Transverse colon (tissue), 4 donors: ENCODE results near the gene KIAA0232. TPM values are rescaled to one million over a fixed set of nuclear protein-coding genes. Genes with fewer than 3 reads are reported as not detected.

ENCODE experiments used
- DNase-seq: peaks from one replicate; pipeline ENCODE4 v3.0.0-alpha.2; 2019
- H3K27ac ChIP-seq, 4 donors: fragments of 200-600 bp; sonication (generic); 2 replicates each; pipeline ENCODE4 v1.5.1; 2016 to 2018; ENCODE audit warnings: inconsistent platforms in 4 of 4
- H3K27me3 ChIP-seq: fragments of 200-600 bp; sonication (generic); 2 replicates; pipeline ENCODE4 v1.5.1; 2017; ENCODE audit warnings: inconsistent platforms
- H3K36me3 ChIP-seq, 4 donors: fragments of 200-600 bp; sonication (generic); 2 replicates each; pipeline ENCODE4 v1.5.1; 2017 to 2019; ENCODE audit warnings: inconsistent platforms in 4 of 4
- H3K4me1 ChIP-seq, 4 donors: fragments of 200-600 bp; sonication (generic); 2 replicates each; pipeline ENCODE4 v1.5.1; 2017 to 2020; ENCODE audit warnings: inconsistent platforms in 4 of 4
- H3K4me3 ChIP-seq, 4 donors: fragments of 200-600 bp; sonication (generic); 1 replicate in 1 of 4; 2 replicates in 3 of 4; pipeline versions ENCODE4 v1.5.1 to v1.6.1; 2017 to 2019; ENCODE audit warnings: inconsistent platforms in 4 of 4
- H3K9me3 ChIP-seq, 2 donors: fragments of 200-600 bp; sonication (generic); 2 replicates each; pipeline ENCODE4 v1.5.1; 2017 to 2019; ENCODE audit warnings: inconsistent platforms in 2 of 2
- CTCF ChIP-seq, 5 experiments: fragments of 200-600 bp in 3 of 5; fragments of 450-650 bp in 2 of 5; sonication (generic) in 3 of 5; IDR thresholded peaks; 1 replicate in 2 of 5; 2 replicates in 3 of 5; pipeline ENCODE4 v1.5.1; 2016 to 2017; ENCODE audit warnings: antibody characterized with exemption in 5 of 5, inconsistent platforms in 3 of 5, mild to moderate bottlenecking in 2 of 5, moderate library complexity in 1 of 5
- EP300 ChIP-seq: sonication (generic); formaldehyde crosslinking; IDR thresholded peaks from one replicate; pipeline ENCODE4 v1.6.1; 2017; ENCODE audit warnings: antibody characterized with exemption, low read depth
- POLR2A ChIP-seq: fragments of 450-650 bp; IDR thresholded peaks from one replicate; pipeline ENCODE4 v1.6.1; 2016; ENCODE audit warnings: antibody characterized with exemption, mild to moderate bottlenecking, moderate library complexity
- POLR2AphosphoS5 ChIP-seq, 3 donors: sonication (generic); formaldehyde crosslinking; IDR thresholded peaks; one replicate each; pipeline ENCODE4 v1.6.1; 2016; ENCODE audit warnings: antibody characterized with exemption in 3 of 3
- WGBS, 2 donors: methylation state at CpG; one replicate each; pipeline ENCODE4 v1.1.5; 2018; ENCODE audit warnings: low coverage in 1 of 2; 5-methylcytosine and 5-hydroxymethylcytosine counted together
- in situ Hi-C, 4 donors: fragments of 200-750 bp; cut with MboI; loops; one replicate each; pipeline versions ENCODE4 v1.15.0 to v1.15.1; 2017; ENCODE audit warnings: low sequenced_read_pairs in 3 of 4, low pct_ligation_motif_present in 1 of 4, low pct_unique_long_range_greater_than_20kb in 1 of 4
- intact Hi-C: fragments of 100-400 bp; cut with DNase I; formaldehyde crosslinking; loops from one replicate; pipeline ENCODE4 v1.15.1; 2023; ENCODE audit warnings: low total_unique reads
- total RNA-seq, 4 donors: library from RNA; depleted of rRNA; stranded (reverse); fragments of >200 nt; gene quantifications; one replicate each; pipeline ENCODE4 v1.1.0, GENCODE V29; 2016

The KIAA0232 gene
- total RNA-seq, 4 donors from 2014 or later = 17.9 to 83.4 (median 43.0) TPM

GRCh38 chr4:6778435-6778834, 4.1 kb upstream of the KIAA0232 start:
- H3K4me3 ChIP-seq = no peak overlapping the region
- 80 to 91% methylated on average over 4 to 5 of the region's 5 CpGs for WGBS, 2 donors

GRCh38 chr4:6779667-6780565, 2.6 kb upstream of the KIAA0232 start:
- Histone ChIP-seq H3K4me1 (peaks cover 7 to 35% (median 19%) of the 10 kb centered on the region in 4 donors), H3K27ac (peak overlapping the region in 3 of 4 donors; percentile 9 to 99 (median 38)), H3K36me3 (no peaks in the 10 kb centered on the region), H3K9me3 (no peaks in the 10 kb centered on the region), H3K4me3 (no peak overlapping the region), H3K27me3 (no peaks in the 10 kb centered on the region)
- in situ Hi-C loops = no loop called here
- 45 to 65% methylated on average over 3 to 17 of the region's 17 CpGs for WGBS, 2 donors
- intact Hi-C loops = loop anchor here (5.0 kb wide), 1 partner anchor 58 kb away; no protein-coding TSS in a partner anchor
- DNase-seq = no peak
- TF ChIP-seq CTCF (IDR thresholded peaks at IDR 0.05) (no peak), EP300 (no peak), POLR2A (no peak), POLR2AphosphoS5 (IDR thresholded peaks at IDR 0.05) (no peak)

More at GRCh38 chr4:6778435-6778834, 4.1 kb upstream of the KIAA0232 start:
- TF ChIP-seq POLR2A (no peak), CTCF (IDR thresholded peaks at IDR 0.05) (no peak), POLR2AphosphoS5 (IDR thresholded peaks at IDR 0.05) (no peak), EP300 (no peak)
- Histone ChIP-seq H3K4me1 (peaks cover 4 to 27% (median 12%) of the 10 kb centered on the region in 4 donors), H3K36me3 (no peaks in the 10 kb centered on the region), H3K9me3 (no peaks in the 10 kb centered on the region), H3K27me3 (no peaks in the 10 kb centered on the region), H3K27ac (no peak overlapping the region)
- DNase-seq = no peak
- in situ Hi-C loops (no loop called here), intact Hi-C loops (no loop called here)

- Histone ChIP-seq H3K27ac (peak overlapping the region; percentile 99 to 100 (median 100)), H3K9me3 (no peaks in the 10 kb centered on the region), H3K4me1 (peaks cover 7 to 47% (median 30%) of the 10 kb centered on the region in 4 donors), H3K4me3 (no peak overlapping the region), H3K27me3 (no peaks in the 10 kb centered on the region), H3K36me3 (no peaks in the 10 kb centered on the region)
- in situ Hi-C loops = no loop called here
- peak; percentile 49 for DNase-seq
- no peak for TF ChIP-seq EP300
- TF ChIP-seq POLR2AphosphoS5 (IDR thresholded peaks at IDR 0.05) = peak in 1 of 3 donors; percentile 25
- no peak for TF ChIP-seq CTCF (IDR thresholded peaks at IDR 0.05)
- no peak for TF ChIP-seq POLR2A
- 53 to 58% methylated on average over 3 to 8 of the region's 8 CpGs for WGBS, 2 donors
- intact Hi-C loops = loop anchor here (5.0 kb wide), 1 partner anchor 59 kb away; no protein-coding TSS in a partner anchor
These were observed 1.4 kb upstream of the KIAA0232 start for GRCh38 chr4:6781113-6781512.

GRCh38 chr4:6781561-6781960, 966 bp upstream of the KIAA0232 start:
- intact Hi-C loops (loop anchor here (5.0 kb wide), 1 partner anchor 59 kb away; no protein-coding TSS in a partner anchor), in situ Hi-C loops (no loop called here)
- no peaks in the 10 kb centered on the region for H3K36me3 ChIP-seq
- DNase-seq = no peak
- TF ChIP-seq EP300 = no peak
- peak overlapping the region in 3 of 4 donors; percentile 81 to 99 (median 94) for H3K4me3 ChIP-seq
- H3K4me1 ChIP-seq = peaks cover 7 to 49% (median 30%) of the 10 kb centered on the region in 4 donors
- H3K9me3 ChIP-seq = no peaks in the 10 kb centered on the region
- no peaks in the 10 kb centered on the region for H3K27me3 ChIP-seq
- 73 to 79% methylated on average over 6 of the region's 6 CpGs for WGBS, 2 donors
- H3K27ac ChIP-seq = peak overlapping the region; percentile 99 to 100 (median 100)
